ES-I3 (cell line): ENCODE results near the gene WDR82.
A peak's percentile ranks its signal among the peaks of the same experiment; 100 is the strongest.

ENCODE experiments used
- H3K36me3 ChIP-seq: 2 replicates; pipeline ENCODE4 v1.6.1; 2013; ENCODE audit warnings: mild to moderate bottlenecking, low read length, control low read depth, moderate library complexity; ENCODE audit not compliant: insufficient read depth
- H3K4me1 ChIP-seq: 2 replicates; pipeline ENCODE4 v1.6.1; 2013; ENCODE audit warnings: mild to moderate bottlenecking, control low read depth, low read length; ENCODE audit not compliant: insufficient read depth
- H3K9ac ChIP-seq: 2 replicates; pipeline ENCODE4 v1.6.1; 2013; ENCODE audit warnings: low read depth, mild to moderate bottlenecking, low read length, moderate library complexity
- H3K9me3 ChIP-seq: 2 replicates; pipeline ENCODE4 v1.6.1; 2013; ENCODE audit warnings: mild to moderate bottlenecking, low read length, moderate library complexity; ENCODE audit not compliant: control insufficient read depth, insufficient read depth

Gene WDR82

GRCh38 chr3:52297242-52298148 is 19.0 kb upstream of the WDR82 start:
- H3K4me1 ChIP-seq, result peaks cover 7% of the 10 kb centered on the region; the same call in 1 of the 2 replicates
- no peaks in the 10 kb centered on the region for H3K36me3 ChIP-seq
- no peak overlapping the region for H3K9ac ChIP-seq
- no peaks in the 10 kb centered on the region for H3K9me3 ChIP-seq

DNA sequence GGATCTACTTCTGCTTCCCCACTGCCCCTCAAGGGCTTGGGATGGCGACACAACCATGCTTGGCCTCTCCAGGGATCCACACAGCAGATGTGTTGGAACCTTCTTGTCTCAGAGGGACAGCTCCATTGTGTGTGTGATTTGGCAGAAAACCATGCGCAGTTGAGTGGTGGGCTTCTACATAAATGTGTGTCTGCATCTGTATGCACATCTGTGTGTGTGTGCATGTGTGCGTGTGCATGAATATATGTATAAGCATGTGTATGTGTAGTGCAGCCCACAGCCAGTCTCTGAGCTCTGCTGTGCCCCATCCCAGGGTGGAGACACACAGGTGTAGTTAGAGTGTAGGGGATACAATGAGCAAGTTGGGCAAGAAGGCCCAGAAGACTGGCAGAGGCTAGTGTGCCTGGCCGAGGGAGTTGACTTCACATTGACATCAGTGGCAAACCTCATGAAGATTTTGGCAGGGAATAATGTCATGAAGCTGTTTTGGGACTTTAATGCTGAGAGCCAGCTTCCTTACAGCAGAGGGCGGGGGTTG is 17.3 kb upstream of the WDR82 start:
- no peak overlapping the region for H3K9ac ChIP-seq
- H3K9me3 ChIP-seq, result no peaks in the 10 kb centered on the region
- no peaks in the 10 kb centered on the region for H3K36me3 ChIP-seq
- H3K4me1 ChIP-seq, result peaks cover 7% of the 10 kb centered on the region; the same call in 1 of the 2 replicates

DNA sequence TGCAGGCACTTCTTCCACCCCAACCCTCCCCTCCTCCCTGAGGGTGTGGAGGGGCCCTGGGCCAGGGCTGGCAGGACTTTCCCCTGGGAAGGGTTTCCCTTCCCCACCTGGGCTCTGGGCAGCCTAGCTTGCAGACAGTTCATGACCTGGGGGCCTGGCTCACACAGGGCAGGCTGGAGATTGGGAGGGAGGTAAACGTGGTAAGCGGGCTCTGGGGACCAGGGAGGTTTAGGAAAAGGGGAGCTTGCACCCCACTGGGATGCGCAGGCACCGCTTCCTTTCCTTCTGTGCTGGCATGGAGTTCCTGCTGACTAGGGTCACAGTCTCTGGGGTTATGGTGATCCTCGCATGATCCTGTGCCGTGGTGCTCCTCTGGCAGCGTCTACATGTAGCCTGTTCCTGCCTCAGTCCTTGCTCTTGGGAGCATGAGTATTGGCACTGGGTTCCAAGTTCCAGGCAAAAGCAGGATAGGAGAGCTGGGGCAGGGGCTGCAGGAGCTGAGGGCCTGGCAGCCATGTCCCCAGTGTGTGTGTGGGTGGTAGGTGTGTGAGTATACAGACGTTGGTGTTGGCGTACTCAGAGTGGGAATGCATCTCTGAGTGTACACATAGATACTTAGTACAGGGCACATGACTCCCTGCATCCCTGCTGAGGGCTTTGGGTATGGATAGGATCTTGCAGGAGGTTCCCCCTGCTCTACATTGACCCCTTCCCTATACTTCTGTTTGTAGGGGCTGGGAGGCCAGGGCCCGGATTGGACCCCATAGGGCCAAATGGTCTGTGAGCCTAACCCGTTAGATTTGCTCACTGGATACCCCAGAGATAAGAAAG is 16.1 kb upstream of the WDR82 start:
- no peak overlapping the region for H3K9ac ChIP-seq
- H3K36me3 ChIP-seq, result no peaks in the 10 kb centered on the region
- peaks cover 7% of the 10 kb centered on the region; the same call in 1 of the 2 replicates for H3K4me1 ChIP-seq
- H3K9me3 ChIP-seq, result no peaks in the 10 kb centered on the region

DNA sequence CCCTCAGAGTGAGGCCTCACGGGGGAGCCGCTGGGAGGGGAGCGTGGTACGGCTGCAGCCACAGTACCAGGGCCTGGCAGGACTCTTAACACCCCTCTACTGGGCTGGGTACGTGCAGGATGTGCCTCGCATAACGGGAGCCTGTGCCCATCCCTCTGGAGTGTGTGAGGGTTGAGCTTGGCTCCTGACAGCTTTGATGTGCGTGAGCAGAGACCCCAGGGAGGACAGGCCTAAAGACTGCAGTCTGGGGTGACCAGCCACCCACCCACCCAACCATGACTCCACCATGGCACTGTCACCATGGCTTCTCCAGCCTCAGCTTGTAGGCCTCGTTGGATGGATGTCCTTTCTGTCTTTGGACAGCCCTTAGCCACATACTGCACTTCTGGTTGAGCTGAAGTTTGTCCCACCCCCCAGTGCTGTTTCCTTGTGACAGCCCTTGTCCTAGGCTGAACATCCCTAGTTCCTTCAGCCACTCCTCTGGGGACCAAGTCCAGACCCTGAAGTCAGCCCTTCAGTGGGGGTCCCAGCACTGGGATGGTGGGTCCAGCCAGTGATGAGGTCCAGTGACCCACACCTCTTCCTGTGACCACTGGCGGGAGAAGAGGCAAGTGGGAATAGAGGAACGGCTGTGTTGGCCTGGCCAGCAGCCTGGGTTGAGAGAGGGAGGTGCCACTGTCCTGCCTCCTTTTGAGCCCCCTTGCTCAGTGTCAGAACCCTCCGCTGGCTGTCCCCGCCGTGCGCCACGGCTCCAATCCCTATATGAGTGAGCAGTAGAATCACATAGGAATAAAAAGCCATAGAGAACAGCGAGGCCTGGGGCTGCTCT is 15.3 kb upstream of the WDR82 start:
- Histone ChIP-seq H3K9me3 (no peaks in the 10 kb centered on the region), H3K4me1 (peaks cover 7% of the 10 kb centered on the region; the same call in 1 of the 2 replicates), H3K9ac (no peak overlapping the region), H3K36me3 (no peaks in the 10 kb centered on the region)

- H3K9me3 ChIP-seq, result no peaks in the 10 kb centered on the region
- no peaks in the 10 kb centered on the region for H3K4me1 ChIP-seq
- no peak overlapping the region for H3K9ac ChIP-seq
- no peaks in the 10 kb centered on the region for H3K36me3 ChIP-seq
Observed at GRCh38 chr3:52292247-52293065, 14.0 kb upstream of the WDR82 start.

- Histone ChIP-seq H3K36me3 (no peaks in the 10 kb centered on the region), H3K9me3 (no peaks in the 10 kb centered on the region), H3K4me1 (no peaks in the 10 kb centered on the region), H3K9ac (no peak overlapping the region)
Observed at GRCh38 chr3:52291508-52292181, 13.2 kb upstream of the WDR82 start.

DNA sequence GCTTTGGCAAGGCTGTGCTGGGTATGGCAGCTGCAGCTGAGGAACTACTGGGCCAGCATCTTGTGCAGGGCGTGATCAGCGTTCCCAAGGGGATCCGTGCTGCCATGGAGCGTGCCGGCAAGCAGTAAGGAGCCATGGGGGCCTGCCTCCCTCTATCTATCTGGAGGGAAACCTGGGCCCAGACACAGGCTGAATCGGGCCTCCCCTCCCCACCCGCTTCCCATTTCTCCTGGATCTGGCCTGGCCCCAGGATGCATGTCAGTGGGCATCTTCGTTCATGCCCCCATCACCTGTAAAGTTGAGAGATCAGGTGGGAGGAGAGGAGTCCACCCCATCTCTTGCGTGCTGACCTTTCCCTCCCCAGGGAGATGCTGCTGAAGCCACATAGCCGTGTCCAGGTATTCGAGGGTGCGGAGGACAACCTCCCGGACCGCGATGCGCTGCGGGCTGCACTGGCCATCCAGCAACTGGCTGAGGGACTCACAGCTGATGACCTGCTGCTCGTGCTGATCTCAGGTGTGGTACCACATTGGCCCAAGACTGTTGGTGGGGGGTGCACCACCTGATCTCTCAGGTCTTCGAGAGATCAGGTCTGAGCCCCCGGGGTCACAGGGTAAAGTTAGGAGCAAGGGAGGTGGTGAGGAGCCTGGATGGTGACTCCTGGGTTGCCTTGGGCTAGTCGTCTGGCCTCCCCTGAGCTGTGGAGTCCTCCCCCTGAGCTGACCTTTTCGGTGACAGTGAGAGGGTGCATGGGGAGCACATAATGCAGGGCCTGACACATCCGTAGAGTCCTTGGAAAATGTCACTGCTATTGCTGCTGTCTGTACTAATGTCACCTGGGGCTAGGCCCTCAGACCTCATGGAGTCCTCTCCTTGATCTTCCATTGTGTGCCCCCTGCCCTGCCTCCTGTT is 12.4 kb upstream of the WDR82 start:
- Histone ChIP-seq H3K4me1 (no peaks in the 10 kb centered on the region), H3K36me3 (no peaks in the 10 kb centered on the region), H3K9ac (no peak overlapping the region), H3K9me3 (no peaks in the 10 kb centered on the region)

- Histone ChIP-seq H3K9ac (no peak overlapping the region), H3K9me3 (no peaks in the 10 kb centered on the region), H3K4me1 (no peaks in the 10 kb centered on the region), H3K36me3 (no peaks in the 10 kb centered on the region)
Observed at GRCh38 chr3:52289747-52290595, 11.5 kb upstream of the WDR82 start.

DNA sequence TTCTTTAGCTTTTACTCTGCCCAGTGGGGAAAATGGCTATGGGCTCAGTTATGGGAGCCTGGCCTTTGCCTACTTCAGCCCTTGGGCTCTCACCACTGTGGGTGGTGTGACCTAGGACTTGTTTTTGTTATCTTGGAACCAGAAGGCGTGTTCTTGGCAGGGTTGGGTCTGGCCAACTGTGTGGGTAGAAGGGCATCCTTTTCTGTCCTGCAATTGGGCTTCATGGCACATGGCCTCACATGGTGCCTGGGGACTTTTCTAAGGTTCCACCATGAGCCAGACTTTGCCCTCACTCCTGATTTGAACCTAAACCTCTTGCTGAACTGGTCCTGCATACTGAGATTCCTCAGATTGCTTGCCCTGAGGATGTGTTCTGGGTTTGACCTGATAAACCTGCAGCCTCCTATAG is 10.9 kb upstream of the WDR82 start:
- no peaks in the 10 kb centered on the region for H3K9me3 ChIP-seq
- H3K9ac ChIP-seq, result no peak overlapping the region
- H3K36me3 ChIP-seq, result no peaks in the 10 kb centered on the region
- no peaks in the 10 kb centered on the region for H3K4me1 ChIP-seq

DNA sequence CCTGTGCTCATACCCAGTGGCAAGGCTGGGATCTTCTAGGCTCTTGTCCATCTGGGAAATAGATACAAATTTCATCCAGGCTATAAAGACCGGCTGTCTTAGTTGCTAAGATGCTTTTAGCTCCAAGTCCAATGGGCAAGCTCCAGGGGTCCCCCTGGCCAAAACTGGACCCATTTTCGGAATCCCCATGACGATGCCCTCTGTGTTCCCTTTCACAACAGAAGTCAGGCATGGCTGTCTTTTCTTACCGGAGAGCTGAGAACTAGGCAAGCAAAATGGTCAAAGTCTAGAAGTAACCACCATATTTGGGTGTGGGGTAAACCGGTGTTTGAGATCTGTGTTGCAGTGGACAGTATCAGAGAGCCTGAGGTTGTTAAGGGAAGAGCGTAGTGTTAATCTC is 10.2 kb upstream of the WDR82 start:
- H3K9me3 ChIP-seq, result no peaks in the 10 kb centered on the region
- H3K4me1 ChIP-seq, result no peaks in the 10 kb centered on the region
- peak overlapping the region; percentile 99; the same call in 1 of the 2 replicates for H3K9ac ChIP-seq
- H3K36me3 ChIP-seq, result no peaks in the 10 kb centered on the region

DNA sequence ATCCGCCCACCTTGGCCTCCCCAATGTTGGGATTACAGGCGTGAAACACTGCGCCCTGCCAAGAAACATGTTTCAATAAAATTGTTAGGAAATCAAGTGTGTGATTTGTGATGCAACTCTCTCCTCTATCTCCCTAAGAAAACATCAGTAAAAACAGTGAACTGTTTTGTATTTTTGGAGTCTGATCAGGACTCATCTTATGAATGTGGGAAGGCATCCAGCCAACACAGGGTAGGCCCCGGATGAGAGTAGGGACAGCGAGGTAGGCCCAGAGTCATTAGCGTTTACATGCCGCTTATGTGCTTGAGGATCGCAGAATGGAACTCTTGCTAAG is 8.3 kb upstream of the WDR82 start:
- Histone ChIP-seq H3K36me3 (no peaks in the 10 kb centered on the region), H3K9me3 (no peaks in the 10 kb centered on the region), H3K4me1 (no peaks in the 10 kb centered on the region), H3K9ac (peak overlapping the region; percentile 99)
